ENCODE measurements around the gene IFNL1.

IFNL1 gene

GRCh38 chr19:39296055-39296645 is at the start of gene IFNL1:
IFNL1 (plus strand) TSS chr19:39296407; CDS start chr19:39296422, 15 bp downstream.
- no peak within 1 kb of the TSS for H3K27ac ChIP-seq
- no peak for TF ChIP-seq ZFX (IDR thresholded peaks at IDR 0.05)
- no peak for TF ChIP-seq CTCF (conservative IDR thresholded peaks at IDR 0.05)

GRCh38 chr19:39246951-39247669 is 49.1 kb upstream of the IFNL1 start:
- TF ChIP-seq ZFX (IDR thresholded peaks at IDR 0.05) (no peak), CTCF (conservative IDR thresholded peaks at IDR 0.05) (no peak)
- H3K27ac ChIP-seq, result no peak overlapping the region

GRCh38 chr19:39247701-39248664 is 48.2 kb upstream of the IFNL1 start:
- H3K27ac ChIP-seq, result no peak overlapping the region
- no peak for TF ChIP-seq CTCF (conservative IDR thresholded peaks at IDR 0.05)
- TF ChIP-seq ZFX (IDR thresholded peaks at IDR 0.05), result no peak

- TF ChIP-seq CTCF (conservative IDR thresholded peaks at IDR 0.05) (no peak), ZFX (IDR thresholded peaks at IDR 0.05) (no peak)
- H3K27ac ChIP-seq, result no peak within 1 kb of the TSS
Observed at GRCh38 chr19:39248806-39249205, 47.4 kb upstream of the IFNL1 start, which contains the start of gene IFNL4. IFNL4 (minus strand) TSS chr19:39248856.

GRCh38 chr19:39251081-39251480 is 45.1 kb upstream of the IFNL1 start:
- no peak overlapping the region for H3K27ac ChIP-seq
- TF ChIP-seq CTCF (conservative IDR thresholded peaks at IDR 0.05) (no peak), ZFX (IDR thresholded peaks at IDR 0.05) (no peak)

GRCh38 chr19:39251846-39252245 is 44.4 kb upstream of the IFNL1 start:
- TF ChIP-seq ZFX (IDR thresholded peaks at IDR 0.05), result no peak
- TF ChIP-seq CTCF (conservative IDR thresholded peaks at IDR 0.05), result no peak

More at GRCh38 chr19:39251846-39252245, 44.4 kb upstream of the IFNL1 start:
- H3K27ac ChIP-seq, result no peak overlapping the region
